Naive B cell (primary cell): Measurements from ENCODE around the gene SLIT1. TPM values are rescaled to one million over a fixed set of nuclear protein-coding genes. Genes with fewer than 3 reads are reported as not detected.

ENCODE experiments used
- ATAC-seq, 2 donors: fragments of 150-1000 bp; cut with Tn5 transposase; 2 replicates each; pipeline ENCODE4 v1.10.0; 2021; ENCODE audit warnings: low read depth in 2 of 2, mild to moderate bottlenecking in 2 of 2, moderate library complexity in 2 of 2
- DNase-seq: peaks from one replicate; pipeline ENCODE4 v3.0.0; 2022
- H3K27ac Mint-ChIP-seq, 6 donors: one replicate each; pipeline ENCODE4 v1.8.0; 2020 to 2022; ENCODE audit warnings: mild to moderate bottlenecking in 6 of 6, mixed read lengths in 6 of 6, moderate library complexity in 5 of 6, inconsistent platforms in 2 of 6
- H3K27me3 Mint-ChIP-seq, 3 donors: one replicate each; pipeline ENCODE4 v1.8.0; 2021 to 2022; ENCODE audit warnings: mixed read lengths in 3 of 3, mild to moderate bottlenecking in 1 of 3
- H3K36me3 Mint-ChIP-seq, 2 donors: one replicate each; pipeline ENCODE4 v1.8.0; 2020 to 2022; ENCODE audit warnings: mixed read lengths in 2 of 2, inconsistent platforms in 1 of 2, mild to moderate bottlenecking in 1 of 2
- H3K4me1 Mint-ChIP-seq, 3 donors: one replicate each; pipeline ENCODE4 v1.8.0; 2020 to 2022; ENCODE audit warnings: mixed read lengths in 3 of 3, inconsistent platforms in 1 of 3, mild to moderate bottlenecking in 1 of 3, moderate library complexity in 1 of 3
- H3K4me3 Mint-ChIP-seq, 8 donors: one replicate each; pipeline ENCODE4 v1.8.0; 2020 to 2022; ENCODE audit warnings: mild to moderate bottlenecking in 8 of 8, mixed read lengths in 8 of 8, moderate library complexity in 8 of 8, inconsistent platforms in 2 of 8
- H3K9me3 Mint-ChIP-seq, 7 donors: one replicate each; pipeline ENCODE4 v1.8.0; 2020 to 2022; ENCODE audit warnings: mixed read lengths in 7 of 7, mild to moderate bottlenecking in 5 of 7, inconsistent platforms in 2 of 7, moderate library complexity in 1 of 7
- polyA plus RNA-seq, 6 donors: library from polyadenylated mRNA; unstranded; fragments of 300-500 nt; fragmentation: Illumina TruSeq; gene quantifications; one replicate each; pipeline ENCODE4 v1.2.3, GENCODE V29; 2021; ENCODE audit warnings: low read depth in 6 of 6

The SLIT1 gene
- polyA plus RNA-seq, 6 donors from 2014 or later: 0.07 to 0.08 TPM; not detected in 4

GRCh38 chr10:97215619-97216260 lies 30.0 kb upstream of the SLIT1 start:
- Mint-ChIP-seq H3K27me3 (no peaks in the 10 kb centered on the region), H3K9me3 (no peaks in the 10 kb centered on the region), H3K4me3 (no peak overlapping the region), H3K4me1 (peaks cover 0 to 2% (median 0%) of the 10 kb centered on the region in 3 donors), H3K36me3 (peaks cover 0 to 8% of the 10 kb centered on the region in 2 donors), H3K27ac (no peak overlapping the region)
- DNase-seq (no peak), ATAC-seq (no peak)

GRCh38 chr10:97213431-97213830 lies 27.7 kb upstream of the SLIT1 start:
- DNase-seq: no peak
- Mint-ChIP-seq H3K36me3 (no peaks in the 10 kb centered on the region), H3K9me3 (no peaks in the 10 kb centered on the region), H3K4me1 (no peaks in the 10 kb centered on the region), H3K27me3 (no peaks in the 10 kb centered on the region), H3K4me3 (no peak overlapping the region), H3K27ac (peak overlapping the region in 1 of 6 donors; percentile 61)
- ATAC-seq: no peak

GRCh38 chr10:97211229-97211628 lies 25.5 kb upstream of the SLIT1 start:
- H3K27me3 Mint-ChIP-seq: peaks cover 2 to 10% (median 4%) of the 10 kb centered on the region in 3 donors
- no peak overlapping the region for H3K27ac Mint-ChIP-seq
- H3K9me3 Mint-ChIP-seq: no peaks in the 10 kb centered on the region
- no peak for ATAC-seq
- no peak overlapping the region for H3K4me3 Mint-ChIP-seq
- no peaks in the 10 kb centered on the region for H3K36me3 Mint-ChIP-seq
- H3K4me1 Mint-ChIP-seq: no peaks in the 10 kb centered on the region
- no peak for DNase-seq

GRCh38 chr10:97210543-97210960 lies 24.8 kb upstream of the SLIT1 start:
- DNase-seq (peak; percentile 50), ATAC-seq (peak in 1 of 2 donors; percentile 44)
- H3K27me3 Mint-ChIP-seq: peaks cover 8 to 12% (median 9%) of the 10 kb centered on the region in 3 donors

GRCh38 chr10:97207756-97208346 lies 22.1 kb upstream of the SLIT1 start:
- H3K9me3 Mint-ChIP-seq: peaks cover 0 to 2% (median 0%) of the 10 kb centered on the region in 7 donors
- H3K27ac Mint-ChIP-seq: no peak overlapping the region
- H3K4me1 Mint-ChIP-seq: peaks cover 0 to 7% (median 2%) of the 10 kb centered on the region in 3 donors
- DNase-seq: no peak
- H3K36me3 Mint-ChIP-seq: peaks cover 0 to under 1% of the 10 kb centered on the region in 2 donors
- H3K4me3 Mint-ChIP-seq: no peak overlapping the region
- ATAC-seq: no peak
- H3K27me3 Mint-ChIP-seq: peaks cover 21 to 27% (median 27%) of the 10 kb centered on the region in 3 donors

More at GRCh38 chr10:97210543-97210960, 24.8 kb upstream of the SLIT1 start:
- H3K4me3 Mint-ChIP-seq: no peak overlapping the region
- no peaks in the 10 kb centered on the region for H3K9me3 Mint-ChIP-seq
- H3K27ac Mint-ChIP-seq: no peak overlapping the region
- no peaks in the 10 kb centered on the region for H3K4me1 Mint-ChIP-seq
- H3K36me3 Mint-ChIP-seq: no peaks in the 10 kb centered on the region

GRCh38 chr10:97207131-97207530 lies 21.4 kb upstream of the SLIT1 start:
- Mint-ChIP-seq H3K4me3 (no peak overlapping the region), H3K4me1 (peaks cover 0 to 12% (median 10%) of the 10 kb centered on the region in 3 donors), H3K36me3 (peaks cover 0 to 5% of the 10 kb centered on the region in 2 donors), H3K9me3 (peaks cover 0 to 2% (median 0%) of the 10 kb centered on the region in 7 donors), H3K27me3 (peaks cover 21 to 30% (median 27%) of the 10 kb centered on the region in 3 donors), H3K27ac (no peak overlapping the region)
- ATAC-seq: no peak
- no peak for DNase-seq

GRCh38 chr10:97204826-97205679 lies 19.3 kb upstream of the SLIT1 start:
- Mint-ChIP-seq H3K27ac (peak overlapping the region in 1 of 6 donors; percentile 10), H3K27me3 (peaks cover 21 to 33% (median 30%) of the 10 kb centered on the region in 3 donors), H3K9me3 (peaks cover 0 to 2% (median 0%) of the 10 kb centered on the region in 7 donors), H3K4me1 (peaks cover 6 to 27% (median 20%) of the 10 kb centered on the region in 3 donors), H3K4me3 (no peak overlapping the region), H3K36me3 (peaks cover 0 to 5% of the 10 kb centered on the region in 2 donors)
- DNase-seq (no peak), ATAC-seq (no peak)

GRCh38 chr10:97203220-97203619 lies 17.5 kb upstream of the SLIT1 start:
- H3K9me3 Mint-ChIP-seq: peaks cover 0 to 3% (median 0%) of the 10 kb centered on the region in 7 donors
- no peak overlapping the region for H3K4me3 Mint-ChIP-seq
- ATAC-seq: no peak
- H3K27me3 Mint-ChIP-seq: peaks cover 21 to 38% (median 32%) of the 10 kb centered on the region in 3 donors
- peaks cover 0 to 5% of the 10 kb centered on the region in 2 donors for H3K36me3 Mint-ChIP-seq
- no peak overlapping the region for H3K27ac Mint-ChIP-seq
- peaks cover 12 to 41% (median 35%) of the 10 kb centered on the region in 3 donors for H3K4me1 Mint-ChIP-seq
- DNase-seq: no peak

GRCh38 chr10:97200616-97201015 lies 14.9 kb upstream of the SLIT1 start:
- H3K4me1 Mint-ChIP-seq: peaks cover 19 to 50% (median 44%) of the 10 kb centered on the region in 3 donors
- H3K36me3 Mint-ChIP-seq: peaks cover 0 to 5% of the 10 kb centered on the region in 2 donors
- peak overlapping the region in 7 of 8 donors; percentile 32 to 79 (median 57) for H3K4me3 Mint-ChIP-seq
- DNase-seq (peak; percentile 45), ATAC-seq (peak; percentile 69 to 70)
- peaks cover 0 to 3% (median 0%) of the 10 kb centered on the region in 7 donors for H3K9me3 Mint-ChIP-seq
- peak overlapping the region in 2 of 6 donors; percentile 36 to 66 for H3K27ac Mint-ChIP-seq
- H3K27me3 Mint-ChIP-seq: peaks cover 17 to 41% (median 33%) of the 10 kb centered on the region in 3 donors

GRCh38 chr10:97199152-97199551 lies 13.4 kb upstream of the SLIT1 start:
- H3K27me3 Mint-ChIP-seq: peaks cover 14 to 41% (median 34%) of the 10 kb centered on the region in 3 donors
- H3K9me3 Mint-ChIP-seq: peaks cover 0 to 3% (median 0%) of the 10 kb centered on the region in 7 donors
- H3K4me1 Mint-ChIP-seq: peaks cover 20 to 53% (median 45%) of the 10 kb centered on the region in 3 donors
- no peak for DNase-seq
- H3K27ac Mint-ChIP-seq: peak overlapping the region in 3 of 6 donors; percentile 60 to 73 (median 61)
- peaks cover 0 to 5% of the 10 kb centered on the region in 2 donors for H3K36me3 Mint-ChIP-seq
- H3K4me3 Mint-ChIP-seq: peak overlapping the region in 6 of 8 donors; percentile 38 to 85 (median 53)
- no peak for ATAC-seq

- Mint-ChIP-seq H3K27me3 (peaks cover 24 to 47% (median 42%) of the 10 kb centered on the region in 3 donors), H3K36me3 (no peaks in the 10 kb centered on the region), H3K4me1 (peaks cover 20 to 42% (median 34%) of the 10 kb centered on the region in 3 donors), H3K4me3 (peak overlapping the region in 4 of 8 donors; percentile 11 to 92 (median 82)), H3K9me3 (peaks cover 0 to 4% (median 0%) of the 10 kb centered on the region in 7 donors), H3K27ac (no peak overlapping the region)
- ATAC-seq (no peak), DNase-seq (no peak)
These were observed 11.3 kb upstream of the SLIT1 start for GRCh38 chr10:97197030-97197500.

GRCh38 chr10:97196223-97197029 lies 10.7 kb upstream of the SLIT1 start:
- peak overlapping the region in 1 of 6 donors; percentile 54 for H3K27ac Mint-ChIP-seq
- H3K4me3 Mint-ChIP-seq: peak overlapping the region; percentile 75 to 92 (median 87)
- DNase-seq (peak; percentile 62), ATAC-seq (peak; percentile 70 to 76)
- no peaks in the 10 kb centered on the region for H3K36me3 Mint-ChIP-seq
- H3K4me1 Mint-ChIP-seq: peaks cover 20 to 37% (median 34%) of the 10 kb centered on the region in 3 donors
- H3K9me3 Mint-ChIP-seq: peaks cover 0 to 4% (median 0%) of the 10 kb centered on the region in 7 donors
- peaks cover 28 to 49% (median 44%) of the 10 kb centered on the region in 3 donors for H3K27me3 Mint-ChIP-seq
